Uterus (tissue), 4 donors: ENCODE results near the gene PITX2. TPM values are rescaled to one million over a fixed set of nuclear protein-coding genes. Genes with fewer than 3 reads are reported as not detected.

Source experiments
- DNase-seq, 2 donors: peaks; one replicate each; pipeline ENCODE4 v3.0.0-alpha.2; 2019 to 2020
- H3K27ac ChIP-seq, 2 donors: fragments of 200-600 bp; sonication (generic); 1 replicate in 1 of 2; 2 replicates in 1 of 2; pipeline ENCODE4 v1.5.1; 2016 to 2018
- H3K27me3 ChIP-seq, 2 donors: fragments of 200-600 bp; sonication (generic); one replicate each; pipeline ENCODE4 v1.5.1; 2018 to 2019; ENCODE audit warnings: control low read depth in 1 of 2
- H3K36me3 ChIP-seq, 2 donors: fragments of 200-600 bp; sonication (generic); one replicate each; pipeline ENCODE4 v1.5.1; 2019; ENCODE audit warnings: control low read depth in 1 of 2
- H3K4me1 ChIP-seq, 2 donors: fragments of 200-600 bp; sonication (generic); one replicate each; pipeline ENCODE4 v1.5.1; 2018 to 2019; ENCODE audit warnings: control low read depth in 1 of 2
- H3K4me3 ChIP-seq, 2 donors: fragments of 200-600 bp; sonication (generic); 1 replicate in 1 of 2; 2 replicates in 1 of 2; pipeline ENCODE4 v1.5.1; 2018 to 2019; ENCODE audit warnings: mild to moderate bottlenecking in 1 of 2
- H3K9me3 ChIP-seq, 2 donors: fragments of 200-600 bp; sonication (generic); one replicate each; pipeline ENCODE4 v1.5.1; 2019; ENCODE audit warnings: control low read depth in 1 of 2
- CTCF ChIP-seq, 4 experiments: fragments of 200-600 bp in 2 of 4; fragments of 450-650 bp in 2 of 4; sonication (generic) in 2 of 4; IDR thresholded peaks; one replicate each; pipeline ENCODE4 v1.5.1; 2016 to 2019; ENCODE audit warnings: antibody characterized with exemption in 4 of 4, mild to moderate bottlenecking in 2 of 4, moderate library complexity in 1 of 4
- POLR2A ChIP-seq, 2 donors: fragments of 450-650 bp; IDR thresholded peaks; one replicate each; pipeline ENCODE4 v1.6.1; 2016; ENCODE audit warnings: antibody characterized with exemption in 2 of 2, mild to moderate bottlenecking in 1 of 2, moderate library complexity in 1 of 2
- intact Hi-C: fragments of 100-400 bp; cut with DNase I; formaldehyde crosslinking; loops from one replicate; pipeline ENCODE4 v1.15.1; 2023; ENCODE audit warnings: low total_unique reads
- total RNA-seq, 4 donors: library from RNA; depleted of rRNA in 3 of 4; stranded (reverse); fragments of >200 nt in 3 of 4; gene quantifications; one replicate each; pipeline versions ENCODE4 v1.1.0 to v1.2.4, GENCODE V29; 2014 to 2023
- donor health status: DM: yes; HTN: yes; CAD: no.

PITX2 gene
- total RNA-seq, 4 donors from 2014 or later = 0.14 TPM; not detected in 3

GRCh38 chr4:110632506-110633357 is 9.9 kb upstream of the PITX2 start:
- intact Hi-C loops = no loop called here
- H3K4me1 ChIP-seq = peaks cover 0 to 10% of the 10 kb centered on the region in 2 donors
- no peak for DNase-seq
- H3K27ac ChIP-seq = no peak overlapping the region
- no peaks in the 10 kb centered on the region for H3K36me3 ChIP-seq
- TF ChIP-seq CTCF (IDR thresholded peaks at IDR 0.05) (no peak), POLR2A (IDR thresholded peaks at IDR 0.05) (no peak)
- H3K27me3 ChIP-seq = peaks cover 68 to 82% of the 10 kb centered on the region in 2 donors
- H3K4me3 ChIP-seq = no peak overlapping the region
- no peaks in the 10 kb centered on the region for H3K9me3 ChIP-seq

DNA sequence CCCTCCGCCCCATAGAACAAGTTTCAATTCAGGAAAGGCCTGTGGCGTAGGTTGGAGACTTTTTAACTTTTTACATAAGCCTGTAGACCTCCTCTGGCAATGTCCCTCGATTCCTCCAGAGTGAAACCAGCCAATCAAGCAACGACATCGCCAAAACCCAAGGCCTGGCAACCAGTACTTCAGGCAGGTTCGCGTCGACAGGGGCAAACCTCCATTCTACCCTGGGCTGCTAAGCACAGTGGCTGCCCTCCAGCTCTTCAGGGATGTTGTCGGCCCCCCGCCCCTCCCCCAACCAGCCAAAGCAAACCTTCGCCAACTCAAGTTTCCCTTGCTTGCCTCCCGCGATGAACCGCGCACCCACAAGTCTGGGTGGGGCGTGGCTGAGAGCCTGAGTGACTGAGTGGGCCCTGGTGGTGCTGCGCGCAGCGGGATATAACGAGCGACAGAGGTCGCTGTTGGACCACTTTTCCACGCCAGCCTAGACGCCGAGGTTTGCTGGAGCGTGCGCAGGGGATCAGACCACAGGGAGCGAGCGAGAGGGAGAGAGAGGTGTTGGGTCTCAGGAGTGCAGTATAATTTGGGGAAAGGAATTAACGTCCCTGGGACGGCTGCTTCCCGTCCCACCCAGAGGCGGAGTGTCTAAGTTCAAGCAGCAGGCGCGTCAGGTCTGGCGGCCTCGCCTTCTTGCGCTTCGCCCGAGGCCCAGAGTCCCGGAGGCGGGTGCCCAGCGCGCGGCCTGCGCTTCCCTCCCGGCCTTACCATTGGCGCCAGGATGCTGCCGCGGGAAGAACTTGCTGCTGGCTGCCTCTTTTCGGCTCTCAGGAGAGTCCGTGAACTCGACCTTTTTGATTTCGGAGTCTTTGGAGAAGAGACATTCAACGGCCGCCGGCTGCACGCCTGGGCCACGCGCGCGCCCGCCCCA is 9.0 kb upstream of the PITX2 start:
- Histone ChIP-seq H3K4me1 (peaks cover 0 to 6% of the 10 kb centered on the region in 2 donors), H3K27me3 (peaks cover 59 to 80% of the 10 kb centered on the region in 2 donors), H3K27ac (no peak overlapping the region), H3K4me3 (peak overlapping the region in 1 of 2 donors; percentile 17), H3K36me3 (no peaks in the 10 kb centered on the region), H3K9me3 (no peaks in the 10 kb centered on the region)
- peak; percentile 49 to 63 (median 58) for TF ChIP-seq CTCF (IDR thresholded peaks at IDR 0.05)
- TF ChIP-seq POLR2A (IDR thresholded peaks at IDR 0.05) = no peak
- intact Hi-C loops = no loop called here
- peak; percentile 31 to 46 for DNase-seq

- no peaks in the 10 kb centered on the region for H3K36me3 ChIP-seq
- peaks cover 51 to 81% of the 10 kb centered on the region in 2 donors for H3K27me3 ChIP-seq
- H3K4me3 ChIP-seq = no peak overlapping the region
- no peaks in the 10 kb centered on the region for H3K9me3 ChIP-seq
- intact Hi-C loops = no loop called here
- H3K27ac ChIP-seq = no peak overlapping the region
- TF ChIP-seq CTCF (IDR thresholded peaks at IDR 0.05) = no peak
- no peak for TF ChIP-seq POLR2A (IDR thresholded peaks at IDR 0.05)
- no peak for DNase-seq
- H3K4me1 ChIP-seq = no peaks in the 10 kb centered on the region
Measured at GRCh38 chr4:110630688-110631402, 8.0 kb upstream of the PITX2 start.

- intact Hi-C loops = no loop called here
- no peaks in the 10 kb centered on the region for H3K4me1 ChIP-seq
- DNase-seq = no peak
- H3K4me3 ChIP-seq = no peak overlapping the region
- no peaks in the 10 kb centered on the region for H3K9me3 ChIP-seq
- no peak for TF ChIP-seq POLR2A (IDR thresholded peaks at IDR 0.05)
- peaks cover 45 to 81% of the 10 kb centered on the region in 2 donors for H3K27me3 ChIP-seq
- no peak overlapping the region for H3K27ac ChIP-seq
- H3K36me3 ChIP-seq = no peaks in the 10 kb centered on the region
Measured at GRCh38 chr4:110629780-110630687, 7.2 kb upstream of the PITX2 start.
